ENCODE measurements around the gene ACAT2.

DNA sequence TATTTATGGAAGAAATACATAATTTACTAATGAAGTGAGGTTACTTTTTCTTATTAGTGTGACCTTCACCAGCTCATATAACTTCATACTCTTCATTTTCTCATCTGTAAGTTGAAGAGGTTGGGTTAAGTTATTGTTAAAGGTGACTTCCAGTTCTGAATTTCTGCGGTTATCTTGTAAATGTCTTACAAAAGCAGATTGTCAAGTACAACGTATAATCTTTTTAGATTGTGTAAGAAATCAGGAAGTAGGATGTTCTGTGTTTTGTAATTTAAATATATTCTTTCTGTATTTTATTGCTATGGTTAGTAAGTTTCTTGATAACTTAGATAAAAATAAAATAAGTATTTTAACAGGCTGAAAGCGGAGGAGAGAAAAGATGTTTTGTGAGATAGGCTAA lies 22.5 kb upstream of the ACAT2 start:
- no peak for TF ChIP-seq EZH2 (IDR thresholded peaks at IDR 0.05; ENCODE audit: borderline replicate concordance, insufficient read depth, low read depth, low read length, poor library complexity, severe bottlenecking)
- TF ChIP-seq CTCF (IDR thresholded peaks at IDR 0.05) = no peak
